Uterus (tissue), 2 donors: Measurements from ENCODE around the gene KLHL7.

Experiments used
- POLR2A ChIP-seq, 2 donors: fragments of 450-650 bp; IDR thresholded peaks; one replicate each; pipeline ENCODE4 v1.6.1; 2016; ENCODE audit warnings: antibody characterized with exemption in 2 of 2, mild to moderate bottlenecking in 1 of 2, moderate library complexity in 1 of 2
- TF ChIP-seq, protein P1 (sequence below), 4 experiments: fragments of 200-600 bp in 2 of 4; fragments of 450-650 bp in 2 of 4; sonication (generic) in 2 of 4; IDR thresholded peaks; one replicate each; pipeline ENCODE4 v1.5.1; 2016 to 2019; ENCODE audit warnings: antibody characterized with exemption in 4 of 4, mild to moderate bottlenecking in 2 of 4, moderate library complexity in 1 of 4

DNA sequence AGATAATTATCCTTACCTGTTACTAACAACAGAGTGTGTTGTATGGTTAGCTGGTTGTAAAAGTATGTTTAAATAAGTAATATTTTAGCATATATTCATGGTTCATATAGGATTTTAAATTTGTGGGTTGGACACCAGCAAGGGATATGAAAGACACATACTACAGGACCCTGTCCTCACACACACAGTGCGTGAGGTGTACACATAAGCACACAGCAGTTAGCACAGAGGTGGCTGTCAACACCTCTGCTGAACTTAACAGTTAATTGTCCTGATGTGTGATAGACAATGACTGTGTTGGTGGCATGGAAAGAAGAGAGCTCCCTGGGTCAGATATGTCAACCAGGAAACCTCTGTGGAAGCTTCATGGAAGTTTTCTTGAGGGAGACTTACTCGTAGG, 53.0 kb downstream of the KLHL7 start:
- TF ChIP-seq, protein P1, sequence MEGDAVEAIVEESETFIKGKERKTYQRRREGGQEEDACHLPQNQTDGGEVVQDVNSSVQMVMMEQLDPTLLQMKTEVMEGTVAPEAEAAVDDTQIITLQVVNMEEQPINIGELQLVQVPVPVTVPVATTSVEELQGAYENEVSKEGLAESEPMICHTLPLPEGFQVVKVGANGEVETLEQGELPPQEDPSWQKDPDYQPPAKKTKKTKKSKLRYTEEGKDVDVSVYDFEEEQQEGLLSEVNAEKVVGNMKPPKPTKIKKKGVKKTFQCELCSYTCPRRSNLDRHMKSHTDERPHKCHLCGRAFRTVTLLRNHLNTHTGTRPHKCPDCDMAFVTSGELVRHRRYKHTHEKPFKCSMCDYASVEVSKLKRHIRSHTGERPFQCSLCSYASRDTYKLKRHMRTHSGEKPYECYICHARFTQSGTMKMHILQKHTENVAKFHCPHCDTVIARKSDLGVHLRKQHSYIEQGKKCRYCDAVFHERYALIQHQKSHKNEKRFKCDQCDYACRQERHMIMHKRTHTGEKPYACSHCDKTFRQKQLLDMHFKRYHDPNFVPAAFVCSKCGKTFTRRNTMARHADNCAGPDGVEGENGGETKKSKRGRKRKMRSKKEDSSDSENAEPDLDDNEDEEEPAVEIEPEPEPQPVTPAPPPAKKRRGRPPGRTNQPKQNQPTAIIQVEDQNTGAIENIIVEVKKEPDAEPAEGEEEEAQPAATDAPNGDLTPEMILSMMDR (IDR thresholded peaks at IDR 0.05): no peak
- TF ChIP-seq POLR2A (IDR thresholded peaks at IDR 0.05): no peak
